Peyer's patch (tissue), 4 donors: ENCODE results near the gene RRBP1. TPM values are rescaled to one million over a fixed set of nuclear protein-coding genes. Genes with fewer than 3 reads are reported as not detected.

Source experiments
- DNase-seq, 3 donors: peaks; one replicate each; pipeline ENCODE4 v3.0.0-alpha.2; 2017 to 2019
- H3K27ac ChIP-seq, 4 donors: fragments of 200-600 bp; sonication (generic); one replicate each; pipeline ENCODE4 v1.5.1; 2016 to 2019
- H3K27me3 ChIP-seq, 2 donors: fragments of 200-600 bp; sonication (generic); one replicate each; pipeline ENCODE4 v1.5.1; 2019
- H3K36me3 ChIP-seq, 3 donors: fragments of 200-600 bp; sonication (generic); one replicate each; pipeline ENCODE4 v1.5.1; 2016 to 2019
- H3K4me1 ChIP-seq, 4 donors: fragments of 200-600 bp; sonication (generic); one replicate each; pipeline ENCODE4 v1.5.1; 2016 to 2019
- H3K4me3 ChIP-seq, 4 donors: fragments of 200-600 bp; sonication (generic); 1 replicate in 3 of 4; 2 replicates in 1 of 4; pipeline ENCODE4 v1.5.1; 2016 to 2019; ENCODE audit warnings: mild to moderate bottlenecking in 1 of 4
- H3K9me3 ChIP-seq, 4 donors: fragments of 200-600 bp; sonication (generic); one replicate each; pipeline ENCODE4 v1.5.1; 2016 to 2019; ENCODE audit warnings: mild to moderate bottlenecking in 1 of 4
- POLR2A ChIP-seq, 2 donors: fragments of 450-650 bp; IDR thresholded peaks; one replicate each; pipeline ENCODE4 v1.5.1; 2017; ENCODE audit warnings: antibody characterized with exemption in 2 of 2, mild to moderate bottlenecking in 2 of 2, moderate library complexity in 2 of 2
- total RNA-seq, 4 donors: library from RNA; depleted of rRNA; stranded (reverse); fragments of >200 nt; gene quantifications; one replicate each; pipeline ENCODE4 v1.1.0, GENCODE V29; 2016
- TF ChIP-seq, protein P1 (sequence below), 6 experiments: fragments of 450-650 bp in 4 of 6; fragments of 200-600 bp in 2 of 6; sonication (generic) in 1 of 6; IDR thresholded peaks; one replicate each; pipeline ENCODE4 v1.5.1; 2017 to 2019; ENCODE audit warnings: antibody characterized with exemption in 6 of 6, mild to moderate bottlenecking in 3 of 6, moderate library complexity in 1 of 6

The RRBP1 gene
- total RNA-seq, 4 donors from 2014 or later = 169 to 328 (median 249) TPM

DNA sequence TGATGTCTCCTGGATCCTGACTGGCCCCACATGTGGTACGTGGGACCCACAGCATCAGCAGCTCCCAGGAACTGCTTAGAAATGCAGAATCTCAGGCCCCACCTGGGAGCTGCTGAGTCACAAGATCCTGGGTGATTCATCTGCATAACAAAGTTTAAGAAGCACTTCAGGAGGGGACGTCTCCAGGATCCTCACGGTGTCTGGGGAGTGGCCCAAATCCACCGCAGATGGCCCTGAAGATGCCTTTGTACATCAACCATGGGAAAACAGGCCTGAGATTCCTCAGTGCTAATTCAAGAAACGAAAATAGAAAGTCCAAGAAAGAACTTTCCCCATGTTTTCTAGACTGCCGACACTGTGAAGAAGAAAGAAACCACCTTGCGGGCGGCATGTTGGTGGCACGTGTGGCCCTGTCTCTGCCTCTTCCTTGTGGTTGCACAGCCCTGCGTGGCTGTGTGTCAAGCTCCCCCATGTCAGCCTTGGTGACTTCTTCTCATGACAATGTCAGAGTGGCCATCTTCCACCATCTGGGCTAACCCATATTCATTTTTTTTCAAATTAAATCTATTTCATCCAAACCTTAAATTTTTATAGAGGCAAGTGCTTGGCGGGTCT, 26.1 kb downstream of the RRBP1 start:
- no peak for TF ChIP-seq POLR2A (IDR thresholded peaks at IDR 0.05)
- TF ChIP-seq, protein P1, sequence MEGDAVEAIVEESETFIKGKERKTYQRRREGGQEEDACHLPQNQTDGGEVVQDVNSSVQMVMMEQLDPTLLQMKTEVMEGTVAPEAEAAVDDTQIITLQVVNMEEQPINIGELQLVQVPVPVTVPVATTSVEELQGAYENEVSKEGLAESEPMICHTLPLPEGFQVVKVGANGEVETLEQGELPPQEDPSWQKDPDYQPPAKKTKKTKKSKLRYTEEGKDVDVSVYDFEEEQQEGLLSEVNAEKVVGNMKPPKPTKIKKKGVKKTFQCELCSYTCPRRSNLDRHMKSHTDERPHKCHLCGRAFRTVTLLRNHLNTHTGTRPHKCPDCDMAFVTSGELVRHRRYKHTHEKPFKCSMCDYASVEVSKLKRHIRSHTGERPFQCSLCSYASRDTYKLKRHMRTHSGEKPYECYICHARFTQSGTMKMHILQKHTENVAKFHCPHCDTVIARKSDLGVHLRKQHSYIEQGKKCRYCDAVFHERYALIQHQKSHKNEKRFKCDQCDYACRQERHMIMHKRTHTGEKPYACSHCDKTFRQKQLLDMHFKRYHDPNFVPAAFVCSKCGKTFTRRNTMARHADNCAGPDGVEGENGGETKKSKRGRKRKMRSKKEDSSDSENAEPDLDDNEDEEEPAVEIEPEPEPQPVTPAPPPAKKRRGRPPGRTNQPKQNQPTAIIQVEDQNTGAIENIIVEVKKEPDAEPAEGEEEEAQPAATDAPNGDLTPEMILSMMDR (IDR thresholded peaks at IDR 0.05) = no peak
- no peak overlapping the region for H3K4me3 ChIP-seq
- no peak for DNase-seq
- peaks cover 0 to 61% (median 0%) of the 10 kb centered on the region in 3 donors for H3K36me3 ChIP-seq
- no peaks in the 10 kb centered on the region for H3K27me3 ChIP-seq
- H3K4me1 ChIP-seq = peaks cover 0 to 28% (median 0%) of the 10 kb centered on the region in 4 donors
- no peaks in the 10 kb centered on the region for H3K9me3 ChIP-seq
- H3K27ac ChIP-seq = no peak overlapping the region

DNA sequence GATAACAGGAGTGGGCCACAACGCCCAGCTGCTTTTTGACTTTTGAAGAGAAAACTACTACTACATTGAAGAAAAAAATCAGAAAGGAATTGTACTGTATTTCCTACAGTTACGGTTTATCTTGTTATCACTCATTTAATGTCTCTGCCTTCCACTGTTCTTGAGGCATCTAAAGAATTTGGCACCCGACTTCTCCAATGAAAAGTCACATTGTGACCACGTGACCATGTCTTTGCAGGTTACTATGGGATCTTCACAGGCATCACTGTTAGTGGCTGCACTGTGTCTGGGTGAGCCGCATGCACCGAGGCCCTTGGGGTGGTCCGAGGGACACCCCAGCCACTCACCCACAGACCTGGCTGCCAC, 26.8 kb downstream of the RRBP1 start:
- Histone ChIP-seq H3K4me3 (no peak overlapping the region), H3K4me1 (peaks cover 0 to 29% (median 0%) of the 10 kb centered on the region in 4 donors), H3K9me3 (no peaks in the 10 kb centered on the region), H3K36me3 (peaks cover 0 to 57% (median 0%) of the 10 kb centered on the region in 3 donors), H3K27ac (no peak overlapping the region), H3K27me3 (no peaks in the 10 kb centered on the region)
- no peak for DNase-seq
- TF ChIP-seq, protein P1 (IDR thresholded peaks at IDR 0.05) = no peak
- TF ChIP-seq POLR2A (IDR thresholded peaks at IDR 0.05) = no peak

DNA sequence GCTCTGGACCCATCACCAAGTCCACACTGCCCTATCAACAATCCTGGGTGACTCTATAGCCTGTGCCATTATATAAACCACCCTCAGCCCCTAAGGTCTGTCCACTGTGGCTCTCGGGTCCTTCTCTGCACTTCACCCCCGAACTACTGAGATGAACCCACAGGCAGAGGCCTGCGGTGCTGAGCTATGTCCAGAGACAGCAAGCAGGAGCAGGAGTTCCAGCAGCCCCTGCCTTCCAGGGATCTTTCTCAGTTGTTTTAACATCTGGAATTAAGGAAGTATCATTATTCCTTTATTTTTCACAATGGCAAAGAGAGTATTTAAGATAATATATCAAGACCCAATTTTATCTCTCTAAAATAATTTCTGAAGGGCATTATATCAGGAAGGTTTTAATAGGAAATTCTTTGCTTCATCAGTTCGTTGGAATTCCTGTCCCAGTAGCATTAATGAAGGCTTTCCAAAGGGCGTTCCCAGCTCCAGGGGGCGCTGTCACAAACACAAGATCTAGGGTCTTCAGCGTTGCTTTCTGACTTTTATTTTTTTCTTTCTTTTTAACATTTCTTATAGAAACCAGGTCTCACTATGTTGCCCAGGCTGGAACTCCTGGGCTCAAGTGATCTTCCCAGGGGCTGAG, 27.3 kb downstream of the RRBP1 start:
- Histone ChIP-seq H3K27me3 (no peaks in the 10 kb centered on the region), H3K4me3 (no peak overlapping the region), H3K9me3 (no peaks in the 10 kb centered on the region), H3K4me1 (peaks cover 0 to 34% (median under 1%) of the 10 kb centered on the region in 4 donors), H3K27ac (no peak overlapping the region), H3K36me3 (peaks cover 0 to 52% (median 0%) of the 10 kb centered on the region in 3 donors)
- TF ChIP-seq, protein P1 (IDR thresholded peaks at IDR 0.05) = peak in 5 of 6 experiments; percentile 19 to 48 (median 41)
- no peak for TF ChIP-seq POLR2A (IDR thresholded peaks at IDR 0.05)
- DNase-seq = peak in 2 of 3 donors; percentile 25 to 53

DNA sequence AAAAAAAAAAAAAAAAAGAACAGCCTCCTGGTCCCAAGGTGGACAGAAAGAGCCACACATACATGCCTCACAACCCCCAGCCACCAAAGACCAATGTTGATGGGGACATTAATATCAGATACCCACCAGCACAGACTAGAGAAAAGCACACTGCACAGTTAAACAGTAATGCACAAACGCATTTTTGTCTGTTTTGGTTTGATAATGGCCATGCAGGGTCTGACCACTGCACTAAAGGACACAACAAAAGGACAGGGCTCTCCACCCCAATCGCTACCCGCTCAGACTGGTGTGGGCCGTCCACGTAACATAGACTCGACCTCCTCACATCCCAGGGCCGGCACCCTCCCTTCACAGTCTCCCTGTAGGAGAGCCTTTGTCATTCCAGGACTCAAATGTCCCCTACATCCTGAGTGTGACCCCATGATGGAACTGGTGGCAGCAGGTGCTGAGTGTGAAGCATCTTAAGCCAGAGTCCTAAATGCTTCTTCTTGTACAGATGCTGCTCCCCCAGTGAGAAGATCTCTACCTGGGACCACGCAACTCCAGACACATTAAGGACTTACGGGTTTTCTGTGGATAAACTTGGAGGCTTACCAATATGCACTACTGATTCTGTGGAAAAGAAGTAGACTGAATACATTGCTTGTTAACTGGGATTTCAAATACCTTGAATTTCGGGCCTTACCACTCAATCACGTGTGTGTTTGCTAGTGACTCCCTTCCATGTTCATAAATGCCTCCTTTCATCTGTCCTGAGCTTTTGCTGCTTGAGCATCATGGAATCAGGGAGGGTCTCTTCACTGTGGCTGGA, 28.0 kb downstream of the RRBP1 start:
- Histone ChIP-seq H3K4me3 (no peak overlapping the region), H3K36me3 (peaks cover 0 to 47% (median 0%) of the 10 kb centered on the region in 3 donors), H3K27me3 (no peaks in the 10 kb centered on the region), H3K27ac (no peak overlapping the region), H3K9me3 (no peaks in the 10 kb centered on the region), H3K4me1 (peaks cover 0 to 41% (median 4%) of the 10 kb centered on the region in 4 donors)
- TF ChIP-seq, protein P1 (IDR thresholded peaks at IDR 0.05) = no peak
- no peak for TF ChIP-seq POLR2A (IDR thresholded peaks at IDR 0.05)
- no peak for DNase-seq

DNA sequence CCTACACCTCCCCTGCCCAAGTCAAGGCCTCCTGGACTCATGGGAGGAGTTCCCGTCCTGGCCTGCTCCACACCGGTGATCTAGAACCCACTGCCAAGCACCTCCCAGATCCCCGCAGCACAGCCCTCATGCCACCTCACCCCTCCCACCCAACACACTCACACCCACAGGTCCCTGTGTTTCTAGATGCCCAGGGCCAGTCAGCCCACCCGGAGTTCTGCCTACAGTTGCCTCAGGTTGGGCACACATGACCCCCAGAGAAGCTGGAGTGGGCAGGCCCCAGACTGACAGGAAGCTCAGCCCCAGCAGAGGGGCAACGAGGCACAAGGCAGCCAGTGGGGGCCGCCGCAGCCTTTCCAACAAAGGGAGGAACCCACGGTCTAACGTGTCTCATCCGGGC, 29.6 kb downstream of the RRBP1 start:
- Histone ChIP-seq H3K36me3 (peaks cover 0 to 32% (median 0%) of the 10 kb centered on the region in 3 donors), H3K27ac (no peak overlapping the region), H3K4me3 (no peak overlapping the region), H3K9me3 (no peaks in the 10 kb centered on the region), H3K27me3 (no peaks in the 10 kb centered on the region), H3K4me1 (peaks cover 0 to 55% (median 7%) of the 10 kb centered on the region in 4 donors)
- TF ChIP-seq POLR2A (IDR thresholded peaks at IDR 0.05) = no peak
- TF ChIP-seq, protein P1 (IDR thresholded peaks at IDR 0.05) = no peak
- peak in 1 of 3 donors; percentile 36 for DNase-seq
